GM18951 (cell line): ENCODE measurements around the gene CTNND2.

Experiments
- POLR2A ChIP-seq: IDR thresholded peaks from 4 replicates; pipeline ENCODE4 v1.6.1; 2011; ENCODE audit warnings: mild to moderate bottlenecking; ENCODE audit not compliant: insufficient read length, insufficient read depth; ENCODE audit errors: extremely low read depth
- in situ Hi-C: fragments of 300-500 bp; cut with MboI; formaldehyde crosslinking; loops from one replicate; pipeline ENCODE4 v1.12.0; 2022; ENCODE audit warnings: low sequenced_read_pairs, mixed read lengths, inconsistent platforms; ENCODE audit not compliant: unreplicated experiment

CTNND2 gene

DNA sequence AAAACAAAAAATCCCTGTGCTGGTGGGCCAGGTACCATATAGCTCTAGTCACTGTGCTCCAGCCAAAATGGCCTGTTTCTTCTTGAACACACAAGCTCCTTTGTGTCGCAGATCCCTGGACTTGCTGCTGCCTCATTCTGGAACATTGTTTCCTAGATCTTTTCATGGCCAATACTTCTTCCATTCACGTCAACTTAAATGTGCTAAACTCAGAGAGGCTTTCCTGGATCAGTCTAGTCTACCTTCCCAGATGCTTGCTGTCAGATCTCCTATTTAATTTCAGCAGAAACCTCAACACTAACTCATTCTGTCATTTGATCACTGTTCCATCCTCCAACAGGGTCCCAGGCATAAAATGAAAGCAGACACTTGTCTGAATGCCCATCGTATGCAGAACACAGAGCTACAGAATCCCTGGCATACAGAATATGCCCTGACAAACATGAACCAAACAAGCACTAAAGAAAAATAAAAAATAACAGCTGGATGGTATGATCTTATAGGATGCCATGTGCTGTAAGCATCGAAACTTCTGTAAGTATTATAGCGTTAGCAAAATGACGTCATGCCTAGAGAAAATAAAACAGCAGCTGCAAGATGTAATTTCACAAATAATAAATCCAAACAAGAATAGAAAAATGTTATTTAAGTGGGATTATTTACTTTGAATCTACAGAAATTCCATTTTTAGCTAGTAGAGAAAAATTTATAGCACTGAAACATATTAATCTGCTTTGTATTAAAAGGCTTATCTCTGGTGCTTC is 739.5 kb downstream of the CTNND2 start:
- TF ChIP-seq POLR2A: no peak

DNA sequence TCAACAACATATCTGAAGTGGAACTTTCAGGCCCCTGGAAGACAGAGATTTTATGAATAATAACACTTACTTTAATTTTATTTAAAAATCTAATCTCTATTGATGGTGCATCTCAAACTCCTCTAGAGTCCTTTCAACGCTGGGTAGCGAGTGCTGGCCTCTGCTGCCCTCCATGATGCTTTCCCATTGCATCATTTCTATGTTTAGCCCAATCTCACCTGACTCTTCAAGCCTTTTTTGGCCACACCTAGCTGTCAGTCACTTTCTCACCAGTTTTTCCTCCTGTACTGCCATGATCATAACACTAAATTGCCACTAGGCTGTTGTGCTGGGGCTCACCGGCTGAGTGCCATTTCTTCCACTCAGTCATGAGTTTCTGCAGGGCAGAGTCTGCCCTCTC is 747.1 kb downstream of the CTNND2 start:
- in situ Hi-C loops: no loop called here
- no peak for TF ChIP-seq POLR2A

More for the DNA sequence above, 739.5 kb downstream of the CTNND2 start:
- in situ Hi-C loops: no loop called here

DNA sequence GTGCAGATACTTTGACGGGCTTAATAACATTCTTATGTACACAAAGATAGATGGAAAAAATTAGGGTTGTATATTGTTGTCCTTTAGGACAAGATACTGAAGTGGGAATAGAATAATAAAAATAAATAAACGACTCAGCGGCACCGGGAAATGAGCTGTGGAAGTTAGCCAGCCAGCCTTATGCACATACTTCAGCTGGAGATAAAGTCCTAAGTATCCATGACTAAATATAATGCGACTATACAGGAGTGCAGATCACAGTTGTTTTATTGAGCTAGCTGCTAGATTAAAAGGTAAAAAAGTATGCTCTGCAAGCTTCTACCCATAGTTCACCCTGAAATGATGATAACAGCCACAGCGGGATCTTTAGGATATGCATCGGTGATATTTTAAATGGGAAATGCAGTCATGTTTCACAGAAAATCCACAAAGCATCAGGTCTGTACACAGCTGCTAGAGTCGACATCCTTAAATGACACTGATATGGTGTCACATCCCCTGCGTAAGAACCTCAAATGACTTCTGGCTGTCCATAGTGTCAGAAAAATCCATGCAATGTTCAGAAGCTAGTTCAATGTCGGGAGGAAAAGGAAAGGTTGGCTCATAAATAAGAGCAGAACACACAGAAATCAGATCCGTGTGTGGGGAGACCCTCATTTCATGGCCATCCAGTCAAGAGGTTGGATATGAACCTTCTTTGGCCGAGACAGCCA is 750.4 kb downstream of the CTNND2 start:
- in situ Hi-C loops: no loop called here
- TF ChIP-seq POLR2A: no peak

DNA sequence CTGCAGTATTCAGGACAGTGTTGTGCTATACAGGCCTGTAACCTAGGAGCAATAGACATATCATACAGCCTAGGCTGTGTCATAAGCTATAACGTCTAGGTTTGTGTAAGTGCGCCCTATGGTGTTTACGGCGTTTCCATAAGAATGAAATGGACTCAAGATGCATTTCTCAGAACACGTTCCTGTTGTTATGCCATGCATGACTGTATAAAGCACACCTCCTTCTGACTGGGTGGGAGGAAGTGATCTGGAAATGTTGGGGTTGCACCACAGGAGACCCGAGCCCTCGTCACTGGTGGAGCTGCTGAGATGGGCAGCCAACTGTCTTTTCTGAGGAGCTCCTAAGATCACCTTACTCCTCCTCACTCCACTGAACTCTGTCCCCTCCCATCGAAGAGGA is 751.9 kb downstream of the CTNND2 start:
- TF ChIP-seq POLR2A: no peak
- in situ Hi-C loops: no loop called here

DNA sequence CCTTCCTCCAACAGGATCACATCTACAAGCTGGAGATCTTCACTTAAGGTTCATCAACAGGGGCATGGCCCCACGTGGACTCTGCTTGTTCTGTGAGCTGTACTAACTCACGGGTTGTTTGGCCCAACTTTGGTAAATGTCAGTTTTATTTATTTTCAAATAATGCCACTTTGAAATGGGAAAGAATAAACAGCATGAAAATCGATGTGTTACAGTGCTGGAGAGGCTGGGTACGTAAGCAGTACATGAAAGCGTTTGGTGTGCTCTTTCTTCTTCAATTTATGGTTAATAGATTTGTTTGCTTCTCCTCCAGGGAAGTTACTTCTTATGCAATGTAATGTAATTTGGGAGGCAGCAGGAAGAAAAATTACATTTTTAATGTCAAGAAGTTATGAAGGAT is 753.3 kb downstream of the CTNND2 start:
- no peak for TF ChIP-seq POLR2A
- in situ Hi-C loops: no loop called here

DNA sequence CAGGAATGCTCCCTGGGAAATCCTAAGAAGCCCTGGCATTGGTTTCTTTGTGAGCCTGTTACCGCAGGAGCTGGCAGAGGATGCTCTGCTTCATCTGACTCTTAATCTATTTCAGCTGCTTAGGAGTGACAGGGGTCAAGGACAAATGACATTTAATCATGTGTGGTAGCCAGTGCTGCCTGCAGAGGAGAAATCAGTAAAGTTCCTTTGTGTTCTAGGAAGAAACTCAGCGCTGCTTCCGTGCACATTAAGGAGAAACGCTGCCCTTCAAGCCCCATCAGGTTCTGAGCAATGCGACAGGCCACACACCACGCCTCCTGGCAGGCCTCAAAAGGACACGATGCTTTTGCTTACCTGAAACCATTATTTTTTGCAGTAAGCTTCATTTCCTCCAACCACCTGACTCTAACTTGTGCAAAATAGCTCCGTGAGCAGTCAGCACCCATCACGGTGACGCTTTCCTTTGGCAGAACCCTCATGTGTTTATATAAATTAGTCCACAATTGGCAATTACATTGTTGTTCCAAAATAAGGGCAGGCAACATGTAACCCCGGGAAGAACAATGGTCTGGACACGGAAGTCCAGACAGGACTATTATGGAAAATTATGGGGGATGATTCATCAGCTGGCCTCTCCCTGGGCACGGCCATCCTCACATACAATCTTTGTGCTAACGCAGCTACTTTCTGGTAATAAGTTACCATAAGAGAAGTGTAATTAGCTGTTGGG is 755.3 kb downstream of the CTNND2 start:
- in situ Hi-C loops: no loop called here
- TF ChIP-seq POLR2A: no peak

DNA sequence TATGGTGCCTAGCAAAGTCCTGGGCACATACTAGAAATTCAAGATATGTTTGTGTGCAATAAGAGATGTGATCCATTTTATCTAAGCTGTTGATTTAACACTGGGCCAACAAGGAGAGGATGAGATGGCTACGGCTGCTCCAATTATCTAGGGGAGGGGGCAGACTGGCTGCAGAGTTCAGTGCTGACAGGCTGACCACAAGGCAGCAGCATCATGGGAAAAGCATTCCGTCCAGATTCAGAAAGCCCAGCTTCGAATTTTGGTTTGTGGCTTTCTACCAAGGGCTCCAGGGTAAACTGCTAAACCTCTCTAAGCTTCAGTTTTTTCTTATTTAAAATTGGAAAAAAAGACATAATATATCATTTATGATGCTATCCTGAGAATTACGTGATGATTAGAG is 758.1 kb downstream of the CTNND2 start:
- in situ Hi-C loops: no loop called here

DNA sequence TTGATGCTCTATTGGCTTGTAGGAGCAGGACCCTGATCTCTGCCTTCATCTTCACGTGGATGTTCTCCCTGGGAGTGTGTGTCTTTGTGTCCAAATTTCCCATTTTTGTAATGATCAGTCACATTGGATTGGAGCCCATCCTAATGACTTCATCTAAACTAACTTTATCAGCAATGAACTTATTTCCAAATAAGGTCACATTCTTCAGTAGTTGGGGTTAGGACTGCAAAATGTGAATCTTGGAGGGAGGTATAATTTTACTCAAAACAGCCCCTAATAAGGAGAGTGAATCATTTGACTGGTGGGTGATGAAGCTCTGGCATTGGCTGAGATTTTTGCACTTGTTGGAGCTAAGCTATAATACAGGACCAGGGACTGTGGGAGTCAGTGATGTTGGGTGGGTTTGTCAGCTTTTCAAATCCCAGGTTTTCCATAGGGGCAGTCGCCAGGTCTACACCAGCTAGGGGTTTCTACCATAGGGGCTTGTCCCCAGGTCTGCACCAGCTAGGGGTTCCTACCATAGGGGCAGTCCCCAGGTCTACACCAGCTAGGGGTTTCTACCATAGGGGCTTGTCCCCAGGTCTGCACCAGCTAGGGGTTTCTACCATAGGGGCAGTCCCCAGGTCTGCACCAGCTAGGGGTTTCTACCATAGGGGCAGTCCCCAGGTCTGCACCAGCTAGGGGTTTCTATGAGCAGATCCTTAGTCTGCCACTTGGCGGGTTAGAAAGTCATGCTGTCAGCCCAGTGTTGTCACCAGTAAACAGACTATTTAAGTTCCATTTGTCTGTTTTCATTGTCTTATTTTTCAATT is 760.6 kb downstream of the CTNND2 start:
- in situ Hi-C loops: no loop called here

More for the DNA sequence above, 758.1 kb downstream of the CTNND2 start:
- no peak for TF ChIP-seq POLR2A

DNA sequence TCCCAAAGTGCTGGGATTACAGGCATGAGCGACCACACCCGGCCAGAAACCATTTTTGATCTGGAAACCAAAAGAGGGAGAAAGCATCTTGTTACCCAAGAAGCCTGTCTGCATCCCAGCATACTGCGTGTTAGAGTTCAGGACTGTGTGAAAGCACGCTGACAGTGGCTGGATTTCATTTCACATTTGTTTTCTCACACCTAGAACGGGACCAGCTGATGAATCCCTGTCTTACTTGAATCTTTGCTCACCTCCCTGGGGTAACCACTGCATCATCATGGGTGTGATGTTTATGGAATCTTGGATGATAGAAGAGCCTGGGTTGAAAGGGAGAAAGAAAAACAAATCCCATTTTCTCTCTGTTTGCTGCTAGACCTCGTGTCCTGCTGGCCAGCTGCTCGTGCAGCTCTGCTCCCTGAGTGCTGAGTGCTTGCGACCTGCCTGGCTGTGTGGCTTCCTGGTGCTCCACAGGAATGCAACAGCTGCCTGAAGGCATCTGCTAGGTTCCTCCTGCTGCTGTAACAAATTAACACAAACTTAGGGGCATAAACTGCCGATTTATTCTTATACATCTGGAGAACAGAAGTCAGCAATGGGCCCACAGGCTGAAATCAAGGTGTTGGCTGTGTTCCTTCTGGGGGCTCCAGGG is 764.9 kb downstream of the CTNND2 start:
- TF ChIP-seq POLR2A: no peak
- in situ Hi-C loops: no loop called here

More for the DNA sequence above, 760.6 kb downstream of the CTNND2 start:
- TF ChIP-seq POLR2A: no peak

DNA sequence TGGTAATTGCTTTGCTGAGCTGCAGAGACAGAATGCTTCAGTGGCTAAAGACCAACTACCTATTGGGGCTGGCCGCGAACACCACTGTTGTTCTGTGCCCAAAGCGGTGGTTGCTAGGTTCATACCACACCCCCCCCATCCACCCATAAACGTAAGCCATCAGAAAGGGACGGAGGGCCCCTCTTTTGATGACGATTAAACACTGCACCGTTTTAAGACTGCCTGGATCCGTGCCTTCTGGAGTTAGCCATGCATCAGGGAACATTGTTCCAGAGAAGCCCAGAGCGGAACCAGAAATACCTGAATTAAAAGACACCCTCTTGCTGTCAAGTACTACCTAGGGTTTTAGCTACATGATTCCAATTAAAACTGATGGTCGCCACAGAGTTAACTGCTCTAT is 774.1 kb downstream of the CTNND2 start:
- TF ChIP-seq POLR2A: no peak
- in situ Hi-C loops: no loop called here

DNA sequence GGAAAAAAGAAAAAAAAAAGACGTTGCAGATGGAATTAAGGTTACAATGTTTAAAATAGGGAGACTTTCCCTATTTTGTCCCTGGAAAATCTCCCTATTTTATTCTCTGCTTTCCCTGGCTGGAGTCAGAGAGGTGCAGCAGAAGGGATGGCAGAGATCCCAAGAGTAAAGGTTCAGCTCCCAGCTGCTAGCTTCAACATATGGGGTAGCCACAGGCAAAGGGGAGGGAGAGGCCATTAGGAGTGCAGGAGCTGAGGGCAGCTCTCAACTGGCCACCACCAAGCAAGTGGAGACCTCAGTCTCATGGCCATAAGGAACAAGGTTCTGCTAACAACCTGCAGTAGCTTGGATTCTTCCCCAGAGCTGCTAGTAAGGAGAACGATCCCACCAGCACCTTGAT is 776.2 kb downstream of the CTNND2 start:
- in situ Hi-C loops: no loop called here
- no peak for TF ChIP-seq POLR2A

DNA sequence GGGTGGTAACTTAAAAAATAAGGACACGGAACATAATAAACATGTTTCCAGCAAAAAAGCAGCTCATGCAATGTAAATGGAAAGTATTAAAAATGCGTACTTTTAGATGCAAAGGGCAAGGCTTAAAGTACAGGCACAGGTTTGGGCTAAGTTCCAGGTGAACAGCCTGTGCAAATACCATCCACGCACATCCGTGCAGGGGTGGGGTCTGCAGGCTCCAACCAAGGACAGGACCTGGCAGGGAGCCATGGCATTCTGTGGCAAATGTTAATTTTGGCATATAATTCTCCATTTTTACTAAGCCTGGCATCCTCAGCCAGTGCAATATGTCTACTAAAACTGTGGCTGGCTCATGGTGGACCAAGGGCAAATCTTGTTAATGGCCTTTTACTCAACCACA is 777.4 kb downstream of the CTNND2 start:
- in situ Hi-C loops: no loop called here
- TF ChIP-seq POLR2A: no peak

DNA sequence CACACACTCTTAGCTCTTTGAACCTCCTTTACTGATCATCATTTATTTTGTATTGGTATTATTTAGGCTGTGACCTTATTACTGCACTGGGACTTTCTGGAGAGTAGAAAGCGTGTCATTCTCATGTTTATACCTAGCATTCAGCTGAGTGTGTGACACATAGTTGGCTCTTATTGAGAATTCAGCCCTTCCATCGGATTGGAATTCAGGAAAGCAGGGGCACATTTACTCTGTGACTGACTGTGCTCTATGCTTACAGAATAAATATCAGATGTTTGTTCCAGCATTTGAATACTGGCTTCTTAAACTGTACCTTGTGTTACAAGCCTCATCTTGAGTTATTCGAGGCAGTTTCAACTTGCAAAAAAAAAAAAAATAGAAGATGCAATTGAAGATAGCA is 782.4 kb downstream of the CTNND2 start:
- TF ChIP-seq POLR2A: no peak
- in situ Hi-C loops: no loop called here

DNA sequence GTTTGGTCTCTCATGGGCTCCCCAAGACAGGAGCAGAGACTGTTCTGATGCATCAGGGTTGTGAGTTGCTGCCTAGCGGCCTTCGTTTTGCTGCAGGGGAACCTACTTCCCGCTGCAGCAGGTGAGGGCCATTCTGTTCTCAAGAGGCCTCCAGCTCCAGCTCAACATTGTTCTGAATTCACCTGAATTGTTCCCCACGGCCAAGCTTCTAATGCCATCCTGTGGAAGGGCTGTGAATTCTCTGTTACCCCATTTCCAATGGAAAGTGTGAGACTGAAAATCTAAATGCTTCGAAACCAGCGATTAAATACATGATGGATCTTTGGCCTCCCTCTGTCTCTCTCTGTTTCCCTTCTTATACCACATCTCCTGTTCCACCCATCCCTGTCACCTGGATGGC is 794.1 kb downstream of the CTNND2 start:
- TF ChIP-seq POLR2A: no peak
- in situ Hi-C loops: no loop called here
